CD4-positive, alpha-beta T cell treated with Interleukin-10 for 1 hour (primary cell): ENCODE data around the gene MTMR3.
"Not testable (repeated sequence)": the region's sequence is repeated elsewhere in the genome, so short reads cannot be mapped to it uniquely, and the experiment has no call there.

Experiments used
- DNase-seq: peaks from one replicate; pipeline ENCODE4 v3.0.0-alpha.2; 2020

MTMR3 gene

DNA sequence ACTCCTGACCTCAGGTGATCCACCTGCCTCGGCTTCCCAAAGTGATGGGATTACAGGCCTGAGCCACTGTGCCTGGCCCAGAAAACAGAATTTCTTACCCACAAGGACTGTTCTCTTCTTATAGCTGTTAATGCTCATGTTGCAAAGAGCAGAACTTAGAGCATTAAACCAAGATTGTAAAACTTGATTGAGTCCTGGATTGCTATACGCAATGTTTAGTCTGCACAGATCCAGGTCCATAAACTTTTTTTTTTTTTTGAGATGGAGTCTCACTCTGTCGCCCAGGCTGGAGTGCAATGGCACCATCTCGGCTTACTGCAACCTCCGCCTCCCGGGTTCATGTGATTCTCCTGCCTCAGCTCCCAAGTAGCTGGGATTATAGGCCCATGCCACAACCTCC lies 178.1 kb downstream of the MTMR3 start:
- DNase-seq, result not testable (repeated sequence)

GRCh38 chr22:30062259-30062658 lies 179.3 kb downstream of the MTMR3 start:
- DNase-seq, result no peak

DNA sequence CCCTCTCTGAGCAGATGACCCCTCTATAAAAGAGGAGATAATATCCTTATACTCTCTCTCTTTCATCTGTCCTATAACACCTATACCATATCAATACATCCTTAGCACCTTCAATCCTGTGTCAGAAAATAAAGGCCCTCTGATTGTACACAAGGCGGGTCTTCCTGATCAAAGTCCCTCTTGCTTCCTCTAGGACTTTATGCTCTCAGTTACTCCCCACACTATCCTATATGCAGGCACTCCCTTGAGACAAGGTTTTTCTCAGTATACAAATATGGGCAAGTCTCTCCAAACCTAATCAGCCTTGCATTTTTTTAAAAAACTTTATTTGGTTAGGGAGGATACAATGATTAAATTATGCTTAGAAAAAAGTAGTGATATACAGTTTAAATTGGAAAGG lies 180.0 kb downstream of the MTMR3 start:
- no peak for DNase-seq

- DNase-seq, result no peak
Observed at GRCh38 chr22:30064172-30064571, 181.2 kb downstream of the MTMR3 start.

GRCh38 chr22:30073743-30074142 lies 190.8 kb downstream of the MTMR3 start:
- DNase-seq, result no peak

DNA sequence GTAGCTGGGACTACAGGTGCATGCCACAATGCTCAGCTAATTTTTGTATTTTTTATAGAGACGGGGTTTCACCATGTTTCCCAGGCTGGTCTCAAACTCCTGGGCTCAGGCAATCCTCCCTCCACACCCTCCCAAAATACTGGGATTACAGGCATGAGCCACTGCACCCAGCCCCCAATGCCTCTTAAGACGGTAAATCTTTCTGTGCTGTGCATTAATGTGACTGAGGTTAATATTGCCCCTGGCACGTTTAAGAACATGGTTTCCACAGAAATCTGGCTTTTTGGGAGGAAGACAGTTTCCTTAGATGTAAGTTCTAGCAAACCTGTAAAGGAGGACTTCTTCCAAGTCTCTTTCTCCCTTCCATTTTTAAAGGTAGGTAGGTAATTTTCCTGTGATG lies 191.2 kb downstream of the MTMR3 start:
- DNase-seq, result no peak

DNA sequence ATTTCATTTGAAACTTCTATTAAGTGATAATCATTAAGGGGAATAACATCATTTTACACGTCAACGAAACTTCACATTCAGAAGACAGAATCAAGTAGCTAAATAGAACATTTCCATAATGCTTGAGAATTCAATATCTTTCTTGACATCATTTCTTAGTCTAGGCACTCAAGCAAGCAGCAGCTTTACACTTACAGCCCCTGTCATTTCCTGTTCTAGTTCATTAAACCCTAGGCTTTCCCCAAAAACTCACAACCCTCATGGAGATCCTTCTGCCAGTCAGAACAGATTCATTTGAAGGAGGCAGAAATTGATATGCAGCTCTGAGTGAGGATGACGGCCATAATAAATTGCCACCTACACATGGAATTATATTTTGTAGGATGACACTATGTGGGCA lies 192.0 kb downstream of the MTMR3 start:
- DNase-seq, result no peak

DNA sequence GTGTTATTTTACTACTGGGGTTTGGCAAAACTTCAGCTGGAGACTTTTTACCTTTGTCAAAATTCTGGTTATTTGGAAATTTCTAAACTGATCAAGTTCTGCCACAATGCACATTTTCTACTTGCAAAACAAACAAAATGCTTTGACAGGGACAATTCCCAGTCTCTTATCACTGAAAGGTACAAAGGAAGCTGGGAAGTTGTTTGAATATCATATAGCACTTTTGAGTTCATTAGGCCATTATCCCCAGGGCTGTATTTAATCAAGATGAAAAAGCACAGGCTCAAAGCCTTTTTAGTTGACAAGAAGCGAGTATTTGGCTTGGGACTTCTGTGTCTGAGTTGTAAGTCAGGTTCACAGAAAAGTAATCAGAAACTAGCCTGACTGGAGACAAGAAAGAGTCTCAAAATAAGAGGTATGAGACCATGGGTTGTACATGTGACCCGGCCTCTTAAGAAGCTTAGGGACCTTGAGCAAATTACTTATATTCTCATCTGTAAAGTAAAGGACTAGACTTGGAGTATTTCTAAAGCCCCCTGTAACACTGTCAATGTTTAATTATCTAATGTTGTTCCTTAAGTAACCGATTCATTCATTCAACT lies 194.4 kb downstream of the MTMR3 start:
- DNase-seq, result no peak

DNA sequence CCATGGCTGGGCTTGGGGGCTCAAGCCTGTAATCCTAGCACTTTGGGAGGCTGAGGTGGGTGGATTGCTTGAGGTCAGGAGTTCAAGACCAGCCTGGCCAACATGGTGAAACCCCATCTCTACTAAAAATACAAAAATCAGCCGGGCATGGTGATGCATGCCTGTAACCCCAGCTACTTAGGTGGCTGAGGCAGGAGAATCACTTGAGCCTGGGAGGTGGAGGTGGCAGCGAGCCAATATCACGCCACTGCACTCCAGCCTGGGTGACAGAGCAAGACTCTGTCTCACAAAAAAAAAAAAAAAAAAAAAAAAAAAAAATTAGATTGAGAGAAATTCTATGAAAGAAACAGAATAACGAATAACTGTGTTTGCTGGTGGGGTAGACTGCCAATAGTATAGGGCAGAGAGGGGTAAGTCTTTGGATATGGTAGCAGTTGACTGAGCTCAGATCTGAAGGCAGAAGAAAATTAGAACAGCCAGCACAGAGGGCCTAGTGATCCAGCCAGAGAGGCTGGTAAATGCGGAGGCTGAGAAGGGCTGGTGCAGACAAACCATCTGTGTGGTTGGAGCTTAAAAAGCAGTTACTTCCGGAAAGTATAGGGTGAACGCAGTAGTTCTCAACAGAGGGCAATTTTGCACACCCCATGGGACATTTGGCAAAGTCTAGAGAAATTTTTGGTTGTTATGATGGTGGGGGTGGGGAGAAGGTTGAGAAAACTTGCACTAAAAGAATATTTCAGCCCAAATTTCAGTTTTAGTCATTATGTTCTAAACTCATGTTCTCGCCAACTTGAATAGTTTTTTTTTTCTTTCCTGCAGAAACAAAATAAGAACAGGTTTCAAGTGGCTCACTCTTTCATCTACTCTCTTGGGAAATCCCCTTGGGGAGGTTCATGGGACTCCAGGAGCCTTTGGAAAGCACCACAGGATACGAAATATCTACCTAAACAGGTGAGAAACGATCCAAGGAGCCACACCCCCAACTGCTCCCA lies 195.6 kb downstream of the MTMR3 start:
- peak; percentile 39 for DNase-seq

DNA sequence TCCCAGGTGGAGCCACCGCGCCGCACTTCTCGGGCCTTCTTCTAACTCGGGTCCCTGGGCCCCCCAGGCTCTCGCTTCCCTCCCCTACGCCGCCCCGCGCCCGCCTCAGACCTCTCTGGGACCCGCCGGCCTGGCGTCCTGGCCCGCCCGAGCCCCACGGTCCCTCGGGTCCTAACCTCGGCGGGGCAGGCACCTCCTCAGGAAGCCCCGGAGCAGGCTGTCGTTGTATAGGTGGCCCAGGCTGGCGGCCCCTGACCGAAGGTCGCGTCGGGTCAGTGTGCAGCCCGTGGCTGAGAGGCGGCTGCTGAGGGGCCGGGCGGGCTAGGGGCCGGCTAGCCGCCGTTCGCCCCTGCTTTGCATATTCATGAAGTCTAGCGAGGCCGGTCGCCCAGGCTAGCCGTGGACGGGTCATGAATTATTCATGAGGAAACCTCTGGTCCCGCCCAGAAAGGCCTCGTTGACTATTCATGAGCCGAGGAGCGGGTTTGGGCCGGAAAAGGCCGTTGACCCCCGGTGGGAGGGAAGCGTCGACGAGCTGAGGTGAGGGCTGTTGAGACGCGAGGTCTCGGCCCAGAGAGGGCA lies 197.1 kb downstream of the MTMR3 start, which contains the start of gene HORMAD2:
Gene HORMAD2 (plus strand): TSS at position 513 of the 582 bp plus-strand sequence. CDS start 13,489 bp downstream, outside the sequence.
- DNase-seq, result no peak
